Fibroblast of lung (primary cell): ENCODE data around the gene COLGALT1. TPM values are rescaled to one million over a fixed set of nuclear protein-coding genes. Genes with fewer than 3 reads are reported as not detected.
"Not testable (repeated sequence)": the region's sequence is repeated elsewhere in the genome, so short reads cannot be mapped to it uniquely, and the experiment has no call there.

Source experiments
- DNase-seq, 2 donors: peaks; one replicate each; pipeline versions ENCODE4 v3.0.0 to v3.0.0-alpha.2; 2010; ENCODE audit warnings: low read depth in 2 of 2
- H2AFZ ChIP-seq: 2 replicates; pipeline ENCODE4 v1.5.1; 2012; ENCODE audit warnings: low read length, control low read depth, inconsistent platforms
- H3K27ac ChIP-seq: 2 replicates; pipeline ENCODE4 v1.5.1; 2011; ENCODE audit warnings: low read length, control low read depth; ENCODE audit not compliant: insufficient read depth
- H3K27me3 ChIP-seq: 2 replicates; pipeline ENCODE4 v1.5.1; 2011; ENCODE audit warnings: mild to moderate bottlenecking, low read length; ENCODE audit not compliant: control insufficient read depth, insufficient read depth
- H3K36me3 ChIP-seq: 2 replicates; pipeline ENCODE4 v1.5.1; 2011; ENCODE audit warnings: low read length; ENCODE audit not compliant: control insufficient read depth, insufficient read depth
- H3K4me1 ChIP-seq: 2 replicates; pipeline ENCODE4 v1.5.1; 2011; ENCODE audit warnings: low read length; ENCODE audit not compliant: control insufficient read depth, insufficient read depth; ENCODE audit errors: extremely low read depth
- H3K4me2 ChIP-seq: 2 replicates; pipeline ENCODE4 v1.5.1; 2011; ENCODE audit warnings: low read length, control low read depth; ENCODE audit not compliant: insufficient read depth; ENCODE audit errors: extremely low read depth
- H3K4me3 ChIP-seq, 4 experiments: fragments of 200-600 bp in 1 of 4; sonication (generic) in 1 of 4; replicated peaks in 1 of 4; 2 replicates each; pipeline ENCODE4 v1.5.1; 2011 to 2016; ENCODE audit warnings: low read length in 4 of 4, low read depth in 3 of 4, mild to moderate bottlenecking in 3 of 4, control low read depth in 2 of 4, inconsistent platforms in 1 of 4, mixed read lengths in 1 of 4; ENCODE audit not compliant: insufficient read depth in 1 of 4; ENCODE audit errors: control extremely low read depth in 1 of 4
- H3K79me2 ChIP-seq: 2 replicates; pipeline ENCODE4 v1.5.1; 2012; ENCODE audit warnings: mild to moderate bottlenecking, low read length, inconsistent platforms; ENCODE audit not compliant: control insufficient read depth, insufficient read depth
- H3K9ac ChIP-seq: 2 replicates; pipeline ENCODE4 v1.5.1; 2011; ENCODE audit warnings: mild to moderate bottlenecking, low read length, control low read depth; ENCODE audit not compliant: insufficient read depth
- H3K9me3 ChIP-seq: 2 replicates; pipeline ENCODE4 v1.5.1; 2012; ENCODE audit warnings: low read depth, low read length; ENCODE audit not compliant: control insufficient read depth, insufficient read depth
- H4K20me1 ChIP-seq: 2 replicates; pipeline ENCODE4 v1.5.1; 2011; ENCODE audit warnings: low read length; ENCODE audit not compliant: control insufficient read depth, insufficient read depth; ENCODE audit errors: extremely low read depth
- CTCF ChIP-seq, 2 donors: IDR thresholded peaks in 1 of 2; conservative IDR thresholded peaks in 1 of 2; 1 replicate in 1 of 2; 2 replicates in 1 of 2; pipeline ENCODE4 v1.5.1; 2011 to 2012; ENCODE audit warnings: low read length in 2 of 2, control low read depth in 1 of 2, inconsistent platforms in 1 of 2, low read depth in 1 of 2, mild to moderate bottlenecking in 1 of 2
- EZH2 ChIP-seq: IDR thresholded peaks from 2 replicates; pipeline ENCODE4 v1.5.1; 2012; ENCODE audit warnings: low read length, control low read depth, mild to moderate bottlenecking; ENCODE audit errors: missing control alignments
- polyA minus RNA-seq: library from RNA; depleted of rRNA, polyadenylated mRNA; stranded (reverse); fragments of >200 nt; gene quantifications from 2 replicates; pipeline ENCODE4 v1.2.3, GENCODE V29; 2011; ENCODE audit warnings: low replicate concordance
- polyA plus RNA-seq, 2 donors: library from polyadenylated mRNA; depleted of rRNA in 1 of 2; stranded (reverse) in 1 of 2; unstranded in 1 of 2; fragments of >200 nt; gene quantifications; 2 replicates each; pipeline ENCODE4 v1.2.1, GENCODE V29; 2011 to 2012; ENCODE audit warnings: missing spikeins in 1 of 2
- total RNA-seq: library from RNA; depleted of rRNA; stranded (reverse); fragments of >200 nt; gene quantifications from 2 replicates; pipeline ENCODE4 v1.2.1, GENCODE V29; 2014

COLGALT1 gene
- total RNA-seq (58.6 and 96.9 TPM in 2 replicates), polyA plus RNA-seq (103 and 108 TPM in 2 replicates), polyA minus RNA-seq (240 and 274 TPM in 2 replicates)
- 85.8 and 96.0 TPM in 2 replicates for polyA plus RNA-seq (2012)

GRCh38 chr19:17555480-17555928 is at the start of gene COLGALT1:
TSS of gene COLGALT1 (plus strand) at chr19:17555649. CDS start at chr19:17555714, 65 bp downstream.
- peaks cover 8% of the 10 kb centered on the region for H3K4me1 ChIP-seq
- peak within 1 kb of the TSS; percentile 81 for H3K9ac ChIP-seq
- TF ChIP-seq CTCF (conservative IDR thresholded peaks at IDR 0.05 in 1 of 2, IDR thresholded peaks at IDR 0.05 in 1 of 2; ENCODE audit: low read depth in 1 of 2, low read length in 2 of 2) (no peak), EZH2 (no peak)
- H3K4me2 ChIP-seq = peak within 1 kb of the TSS; percentile 84
- peaks cover 20% of the 10 kb centered on the region for H3K79me2 ChIP-seq
- H4K20me1 ChIP-seq = no peaks in the 10 kb centered on the region
- no peaks in the 10 kb centered on the region for H3K9me3 ChIP-seq
- peak within 1 kb of the TSS; percentile 80 for H2AFZ ChIP-seq
- no peaks in the 10 kb centered on the region for H3K27me3 ChIP-seq
- H3K36me3 ChIP-seq = peaks cover 11% of the 10 kb centered on the region
- peak within 1 kb of the TSS; percentile 83 to 96 (median 92) for H3K4me3 ChIP-seq
- peak; percentile 93 to 96 for DNase-seq
- H3K27ac ChIP-seq = peak within 1 kb of the TSS; percentile 79

GRCh38 chr19:17506745-17507144 is 48.7 kb upstream of the COLGALT1 start:
- H3K36me3 ChIP-seq = peaks cover 1% of the 10 kb centered on the region
- H3K4me3 ChIP-seq = no peak overlapping the region
- TF ChIP-seq EZH2 (no peak), CTCF (conservative IDR thresholded peaks at IDR 0.05 in 1 of 2, IDR thresholded peaks at IDR 0.05 in 1 of 2; ENCODE audit: low read depth in 1 of 2, low read length in 2 of 2) (no peak)
- H2AFZ ChIP-seq = no peak overlapping the region
- no peaks in the 10 kb centered on the region for H3K9me3 ChIP-seq
- peak overlapping the region; percentile 10 for H3K27ac ChIP-seq
- H3K9ac ChIP-seq = no peak overlapping the region
- no peak for DNase-seq
- no peaks in the 10 kb centered on the region for H3K27me3 ChIP-seq
- H3K4me1 ChIP-seq = peaks cover 2% of the 10 kb centered on the region
- H4K20me1 ChIP-seq = no peaks in the 10 kb centered on the region
- H3K4me2 ChIP-seq = no peak overlapping the region
- H3K79me2 ChIP-seq = peaks cover 23% of the 10 kb centered on the region

- not testable (repeated sequence) for H3K9me3 ChIP-seq, H3K27me3 ChIP-seq, H3K4me1 ChIP-seq, H3K9ac ChIP-seq, H3K4me3 ChIP-seq, DNase-seq, H2AFZ ChIP-seq, H3K36me3 ChIP-seq, H4K20me1 ChIP-seq, H3K4me2 ChIP-seq
- Histone ChIP-seq H3K79me2 (peaks cover 33% of the 10 kb centered on the region), H3K27ac (peak overlapping the region; percentile 62)
These were observed 46.9 kb upstream of the COLGALT1 start for GRCh38 chr19:17508558-17508933.
